ENCODE measurements around the gene STAG1.
"Not testable (repeated sequence)": the region's sequence is repeated elsewhere in the genome, so short reads cannot be mapped to it uniquely, and the experiment has no call there.

The STAG1 gene

DNA sequence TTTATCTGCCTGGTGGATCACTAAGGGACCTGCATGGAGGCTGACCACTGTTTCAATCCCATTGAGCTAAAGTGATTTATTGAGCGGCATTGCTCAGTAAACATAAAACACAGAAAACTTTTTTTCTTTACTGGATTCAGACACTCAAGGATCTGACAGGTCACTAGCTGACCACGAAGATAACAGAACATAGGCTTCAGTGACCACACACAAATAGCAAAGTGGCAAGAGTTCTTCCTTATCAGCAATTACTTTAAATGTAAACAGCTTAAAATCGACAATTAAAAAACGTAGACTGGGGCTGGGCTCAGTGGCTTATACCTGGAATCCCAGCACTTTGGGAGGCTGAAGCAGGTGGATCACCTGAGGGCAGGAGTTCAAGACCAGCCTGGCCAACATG lies 48.7 kb downstream of the STAG1 start:
- no peak for DNase-seq (ENCODE audit: low spot score)

DNA sequence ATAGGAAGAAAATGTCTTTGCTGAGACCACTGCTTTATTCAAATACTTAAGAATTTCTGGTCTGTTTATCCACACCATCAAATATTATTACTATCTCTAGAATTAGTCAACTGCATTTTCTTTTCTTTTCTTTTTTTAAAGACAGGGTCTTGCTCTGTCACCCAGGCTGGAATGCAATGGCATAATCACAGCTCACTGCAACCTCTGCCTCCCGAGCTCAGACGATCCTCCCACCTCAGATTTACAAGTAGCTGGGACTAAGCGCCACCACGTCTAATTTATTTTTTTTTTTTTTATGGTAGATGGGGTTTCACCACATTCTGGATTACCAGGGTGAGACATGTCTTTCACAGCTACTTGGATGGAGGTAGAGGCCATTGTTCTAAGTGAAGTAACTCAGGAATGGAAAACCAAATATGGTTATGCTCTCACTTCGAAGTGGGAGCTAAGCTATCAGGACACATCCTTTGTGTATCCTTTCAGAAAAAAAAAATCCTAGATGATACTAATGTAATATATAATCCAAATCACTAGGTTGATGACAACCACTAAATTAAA lies 52.8 kb downstream of the STAG1 start:
- DNase-seq (ENCODE audit: low spot score): no peak

- no peak for DNase-seq (ENCODE audit: low spot score)
Measured at GRCh38 chr3:136698361-136698760, 53.8 kb downstream of the STAG1 start.

DNA sequence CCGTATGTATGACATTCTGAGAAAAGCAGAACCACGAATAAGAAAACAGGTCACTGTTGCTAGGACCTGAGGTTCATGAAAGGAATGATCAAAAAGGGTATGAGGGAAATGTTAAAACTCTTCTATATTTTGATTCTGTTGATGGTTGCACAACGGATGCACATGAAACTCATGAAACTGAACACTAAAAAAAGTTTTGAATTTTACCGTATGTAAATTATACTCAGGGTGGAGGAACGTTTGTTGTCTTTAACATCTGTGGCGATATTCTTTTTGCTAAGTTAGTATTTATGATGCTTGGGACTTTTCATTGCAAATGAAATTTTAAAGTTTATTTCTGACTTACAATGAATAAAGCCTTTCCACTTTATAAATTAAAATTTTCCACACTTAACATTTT lies 55.4 kb downstream of the STAG1 start:
- DNase-seq (ENCODE audit: low spot score): no peak

DNA sequence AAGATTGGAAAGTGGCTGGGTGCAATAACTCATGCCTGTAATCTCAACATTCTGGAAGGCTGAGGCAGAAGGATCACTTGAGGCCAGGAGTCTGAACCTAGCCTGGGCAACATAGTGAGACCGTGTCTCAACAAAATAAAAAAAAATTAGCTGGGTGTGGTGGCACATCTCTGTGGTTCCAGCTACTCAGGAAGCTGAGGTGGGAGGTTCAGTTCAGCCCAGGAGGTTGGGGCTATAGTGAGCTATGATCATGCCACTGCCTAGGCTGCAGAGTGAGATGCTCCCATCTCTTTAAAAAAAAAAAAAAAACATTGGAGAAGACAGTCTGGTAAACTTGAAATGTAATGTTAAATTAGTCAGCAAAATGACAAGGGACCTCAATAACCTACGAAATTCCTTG lies 57.9 kb downstream of the STAG1 start:
- DNase-seq (ENCODE audit: low spot score): peak; percentile 24

- DNase-seq (ENCODE audit: low spot score): no peak
Measured at GRCh38 chr3:136690599-136690998, 61.6 kb downstream of the STAG1 start.

DNA sequence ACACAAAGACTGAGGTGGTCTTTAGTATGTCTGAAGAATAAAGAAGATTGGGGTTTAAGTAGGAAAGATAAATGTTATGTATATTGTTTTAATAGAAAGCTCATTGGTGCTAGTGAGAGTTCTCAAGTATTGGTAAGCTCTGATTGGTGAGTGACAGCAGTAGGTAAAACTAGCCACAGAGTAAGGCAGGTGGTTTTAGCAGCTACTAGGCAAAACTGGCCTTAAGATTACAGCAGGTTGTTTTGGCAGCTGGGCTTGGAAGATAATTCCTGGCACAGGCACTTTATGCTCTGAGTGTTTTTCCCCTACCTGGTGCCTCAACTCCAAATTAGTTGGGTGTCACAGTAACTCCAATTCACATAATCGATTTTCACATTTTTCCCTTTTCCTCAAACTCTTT lies 66.3 kb downstream of the STAG1 start:
- DNase-seq (ENCODE audit: low spot score): no peak

DNA sequence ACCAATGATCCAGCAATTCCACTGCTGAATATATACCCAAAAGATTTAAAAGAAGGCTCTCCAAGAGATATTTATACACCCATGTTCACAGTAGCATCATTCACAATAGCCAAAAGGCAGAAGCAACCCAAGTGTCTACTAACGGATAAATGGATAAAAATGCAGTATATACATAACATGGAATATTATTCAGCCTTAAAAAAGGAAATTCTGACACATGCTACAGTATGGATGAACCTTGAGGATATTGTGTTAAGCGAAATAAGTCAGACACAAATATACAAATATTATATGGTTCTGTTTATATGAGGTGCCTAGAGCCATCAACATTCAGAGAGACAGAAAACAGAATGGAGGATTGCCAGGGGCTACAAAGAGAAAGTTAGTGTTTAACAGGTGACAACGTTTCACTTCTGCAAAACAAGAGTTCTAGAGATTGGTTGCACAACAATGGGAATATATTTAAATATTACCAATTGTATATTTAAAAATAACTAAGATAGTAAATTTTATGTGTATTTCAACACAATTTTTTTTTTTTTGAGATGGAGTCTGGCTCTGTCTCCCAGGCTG lies 69.4 kb downstream of the STAG1 start:
- DNase-seq (ENCODE audit: low spot score): no peak

GRCh38 chr3:136678981-136679380 lies 73.2 kb downstream of the STAG1 start:
- DNase-seq (ENCODE audit: low spot score): no peak

DNA sequence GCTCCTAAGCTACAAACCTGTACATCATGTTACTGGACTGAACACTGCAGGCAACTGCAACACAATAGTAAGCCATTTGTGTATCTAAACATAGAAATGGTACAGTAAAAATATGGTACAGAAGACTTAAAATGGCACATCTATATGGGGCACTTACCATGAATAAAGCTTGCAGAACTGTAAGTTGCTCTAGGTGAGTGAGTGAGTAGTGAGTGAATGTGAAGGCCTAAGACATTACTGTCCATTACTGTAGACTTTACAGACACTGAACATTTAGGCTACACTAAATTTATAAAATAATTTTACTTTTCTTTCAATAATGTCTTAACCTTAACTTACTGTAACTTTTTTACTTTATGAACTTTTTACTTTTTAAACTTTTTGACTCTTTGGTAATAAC lies 76.2 kb downstream of the STAG1 start:
- DNase-seq (ENCODE audit: low spot score): no peak

DNA sequence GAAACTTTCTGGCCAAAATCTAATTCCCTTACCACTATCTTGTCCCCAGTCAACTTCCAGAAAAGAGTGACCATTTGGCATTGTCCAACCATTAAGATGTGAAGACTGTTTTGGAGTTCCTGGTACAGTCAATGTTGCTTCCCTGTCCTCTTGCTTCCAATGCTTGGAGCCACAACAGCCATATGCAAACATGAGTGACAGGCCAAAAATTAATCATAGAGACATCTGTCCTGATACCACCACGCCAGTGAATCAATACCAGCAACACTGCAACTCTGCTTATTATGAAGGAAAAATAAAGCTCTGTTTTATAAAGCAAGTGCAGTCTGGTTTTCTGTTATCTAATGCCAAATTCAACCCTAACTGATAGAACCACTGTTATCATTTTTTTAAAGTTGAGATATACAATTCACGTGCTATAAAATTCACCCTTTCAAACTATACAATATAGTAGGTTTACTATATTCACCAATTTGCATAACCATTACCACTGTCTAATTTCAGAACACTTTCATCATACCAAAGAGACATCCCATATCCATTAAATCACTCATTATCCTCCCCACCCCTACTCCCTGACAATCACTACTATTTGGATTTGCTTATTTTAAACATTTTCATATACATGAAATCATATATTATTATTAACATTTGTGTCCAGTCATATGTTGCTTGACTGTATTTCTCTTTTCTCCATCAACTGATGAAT lies 76.9 kb downstream of the STAG1 start:
- no peak for DNase-seq (ENCODE audit: low spot score)

DNA sequence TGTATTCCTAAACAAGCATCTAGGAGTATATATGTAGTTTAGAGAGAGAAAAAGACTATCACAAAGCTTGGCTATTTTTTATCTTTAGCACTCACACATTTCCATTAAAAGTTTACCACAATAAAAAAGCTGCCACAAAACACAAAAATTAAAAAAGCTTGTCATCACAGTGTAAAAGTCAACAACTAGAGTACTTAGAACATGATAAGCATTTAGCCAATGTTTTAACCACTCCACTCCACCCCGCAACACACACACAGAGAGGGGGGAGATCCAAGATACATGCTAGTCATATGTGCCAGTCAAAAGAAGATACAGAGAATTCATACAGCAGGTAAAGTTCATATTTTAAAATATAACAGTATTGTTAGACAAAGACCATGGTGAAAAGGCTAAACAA lies 79.7 kb downstream of the STAG1 start:
- DNase-seq (ENCODE audit: low spot score): no peak

DNA sequence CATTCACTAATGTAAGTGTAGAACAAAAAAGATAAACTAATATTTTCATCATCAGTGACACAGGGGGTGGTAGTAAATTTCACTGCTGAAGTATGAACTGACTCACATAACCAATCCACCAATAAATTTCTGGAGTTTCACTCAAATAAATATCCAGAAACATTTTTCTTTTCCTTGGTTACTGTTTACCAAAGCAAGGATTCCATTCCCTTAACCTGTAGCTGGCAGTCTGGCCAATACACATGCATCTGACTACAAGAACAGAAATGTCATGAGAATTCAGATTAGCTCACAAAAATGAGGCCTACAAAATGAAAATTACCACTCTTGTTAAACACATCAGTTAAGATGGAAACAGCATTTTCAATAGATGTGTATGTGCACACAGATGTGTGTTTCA lies 80.3 kb downstream of the STAG1 start:
- DNase-seq (ENCODE audit: low spot score): no peak

DNA sequence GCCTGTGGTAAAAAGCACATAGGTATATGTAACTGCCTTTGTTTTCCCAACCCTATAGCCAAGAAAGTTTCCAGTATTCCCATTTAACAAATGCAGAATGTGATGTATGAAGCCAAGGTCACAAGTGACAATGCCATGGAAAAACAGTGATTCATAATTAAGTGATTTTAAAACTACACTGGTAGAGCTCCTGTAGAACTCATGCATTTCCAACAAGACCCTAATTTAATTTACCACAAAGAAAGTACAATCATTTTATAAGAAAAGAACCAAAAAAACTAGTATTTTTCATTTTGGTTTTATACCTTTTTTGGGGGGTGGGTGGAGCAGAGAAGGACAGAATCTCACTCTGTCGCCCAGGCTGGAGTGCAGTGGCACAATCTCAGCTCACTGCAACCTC lies 82.0 kb downstream of the STAG1 start:
- no peak for DNase-seq (ENCODE audit: low spot score)

- no peak for DNase-seq (ENCODE audit: low spot score)
Measured at GRCh38 chr3:136667081-136667480, 85.1 kb downstream of the STAG1 start.

GRCh38 chr3:136666301-136666700 lies 85.9 kb downstream of the STAG1 start:
- not testable (repeated sequence) for DNase-seq (ENCODE audit: low spot score)

- DNase-seq (ENCODE audit: low spot score): no peak
Measured at GRCh38 chr3:136664771-136665170, 87.4 kb downstream of the STAG1 start.

DNA sequence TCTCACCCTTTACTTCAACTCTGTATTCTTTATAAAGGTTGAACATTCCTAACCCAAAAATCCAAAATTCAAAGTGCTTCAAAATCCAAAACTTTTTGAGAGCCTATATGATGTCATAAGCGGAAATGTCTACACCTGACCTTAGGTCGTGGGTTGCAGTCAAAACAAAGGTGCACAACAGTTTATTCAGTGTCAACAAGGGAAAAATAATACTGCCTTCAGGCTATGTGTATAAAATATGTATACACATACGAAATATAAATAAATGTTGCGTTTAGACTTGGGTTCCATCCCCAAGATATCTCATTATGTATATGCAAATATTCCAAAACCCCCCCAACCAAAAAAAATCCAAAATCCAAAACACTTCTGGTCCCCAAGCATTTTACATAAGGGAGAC lies 90.9 kb downstream of the STAG1 start:
- DNase-seq (ENCODE audit: low spot score): no peak

- no peak for DNase-seq (ENCODE audit: low spot score)
Measured at GRCh38 chr3:136658946-136659682, 93.1 kb downstream of the STAG1 start.

GRCh38 chr3:136657526-136657925 lies 94.7 kb downstream of the STAG1 start:
- no peak for DNase-seq (ENCODE audit: low spot score)

DNA sequence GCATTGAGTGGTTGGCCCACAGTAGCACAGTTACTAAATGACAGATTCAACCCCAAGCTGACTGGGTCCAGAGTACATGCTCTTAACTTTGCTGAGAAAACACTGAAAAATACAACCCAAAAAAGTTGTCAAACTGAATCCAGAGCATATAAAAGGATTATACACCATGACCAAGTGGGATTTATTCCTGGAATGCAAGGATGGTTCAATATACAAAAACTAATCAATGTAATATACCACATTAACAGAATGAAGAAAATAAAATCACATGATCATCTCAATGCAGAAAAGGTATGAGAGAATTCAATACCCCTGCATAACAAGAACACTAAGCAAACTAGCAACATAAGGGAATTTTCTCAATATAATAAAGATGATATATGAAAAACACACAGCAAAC lies 98.5 kb downstream of the STAG1 start:
- no peak for DNase-seq (ENCODE audit: low spot score)

DNA sequence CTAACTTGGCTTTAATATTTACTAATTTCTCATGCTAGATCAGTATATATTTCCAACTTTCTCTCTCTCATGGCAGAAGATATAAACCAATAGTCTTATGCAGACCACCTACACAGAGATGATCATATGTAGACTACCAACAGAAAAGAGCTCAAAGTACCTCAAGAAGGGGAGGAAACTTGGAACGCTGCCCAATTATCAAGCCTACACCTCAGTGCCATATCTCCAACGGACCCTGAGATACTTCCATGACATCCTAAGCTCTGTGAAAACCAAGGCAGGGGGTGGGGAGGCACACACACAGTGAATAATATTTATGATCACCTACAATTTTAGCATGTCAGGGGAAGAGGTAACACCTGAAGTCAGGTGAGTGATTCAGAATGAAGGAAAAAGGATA lies 100.6 kb downstream of the STAG1 start:
- DNase-seq (ENCODE audit: low spot score): no peak

DNA sequence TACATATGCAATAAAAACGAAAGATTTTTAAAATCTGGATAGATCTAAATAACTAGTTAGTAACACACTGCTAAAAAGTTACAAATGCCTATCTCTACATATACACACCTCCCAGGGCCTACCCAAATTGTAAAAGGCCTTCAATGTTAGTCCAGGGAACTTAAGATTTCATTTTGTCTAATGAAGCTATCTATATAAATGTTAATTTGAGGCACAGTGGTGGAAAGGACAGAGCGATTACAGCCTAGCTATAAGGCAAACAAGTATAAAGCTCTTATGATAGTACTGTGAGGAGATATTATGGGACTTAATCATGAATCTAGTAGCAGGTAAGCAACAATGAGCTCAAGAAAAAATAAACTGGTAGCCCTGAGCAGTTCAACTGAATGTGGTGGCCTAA lies 101.7 kb downstream of the STAG1 start:
- no peak for DNase-seq (ENCODE audit: low spot score)

All from CD4-positive, alpha-beta T cell treated with Interleukin-6 at 100 ng/mL for 8 hours (primary cell).